Activated naive CD4-positive, alpha-beta T cell treated with anti-CD3 and anti-CD28 coated beads, Interleukin-2, amount 50 U/mL, for 72 hours (primary cell): ENCODE results near the gene NDUFA12. TPM values are rescaled to one million over a fixed set of nuclear protein-coding genes. Genes with fewer than 3 reads are reported as not detected.
"Not testable (repeated sequence)": the region's sequence is repeated elsewhere in the genome, so short reads cannot be mapped to it uniquely, and the experiment has no call there.

Experiments
- ATAC-seq, 2 donors: fragments of 150-1000 bp; cut with Tn5 transposase; 2 replicates each; pipeline ENCODE4 v1.10.0; 2021; ENCODE audit warnings: mild to moderate bottlenecking in 2 of 2, moderate library complexity in 2 of 2
- DNase-seq, 2 donors: peaks; one replicate each; pipeline ENCODE4 v3.0.0; 2021 to 2022; ENCODE audit warnings: low spot score in 2 of 2
- H3K27ac Mint-ChIP-seq, 2 donors: one replicate each; pipeline ENCODE4 v1.8.0; 2022; ENCODE audit warnings: mild to moderate bottlenecking in 2 of 2, mixed read lengths in 2 of 2
- H3K36me3 Mint-ChIP-seq, 2 donors: one replicate each; pipeline ENCODE4 v1.8.0; 2022; ENCODE audit warnings: mixed read lengths in 2 of 2
- H3K9me3 Mint-ChIP-seq, 2 donors: one replicate each; pipeline ENCODE4 v1.8.0; 2022; ENCODE audit warnings: mixed read lengths in 2 of 2
- total RNA-seq, 2 donors: library from RNA; stranded (reverse); gene quantifications; one replicate each; pipeline ENCODE4 v1.2.3, GENCODE V29; 2022

Gene NDUFA12
- 100 to 1,000 TPM; 138 to 141 TPM for total RNA-seq

DNA sequence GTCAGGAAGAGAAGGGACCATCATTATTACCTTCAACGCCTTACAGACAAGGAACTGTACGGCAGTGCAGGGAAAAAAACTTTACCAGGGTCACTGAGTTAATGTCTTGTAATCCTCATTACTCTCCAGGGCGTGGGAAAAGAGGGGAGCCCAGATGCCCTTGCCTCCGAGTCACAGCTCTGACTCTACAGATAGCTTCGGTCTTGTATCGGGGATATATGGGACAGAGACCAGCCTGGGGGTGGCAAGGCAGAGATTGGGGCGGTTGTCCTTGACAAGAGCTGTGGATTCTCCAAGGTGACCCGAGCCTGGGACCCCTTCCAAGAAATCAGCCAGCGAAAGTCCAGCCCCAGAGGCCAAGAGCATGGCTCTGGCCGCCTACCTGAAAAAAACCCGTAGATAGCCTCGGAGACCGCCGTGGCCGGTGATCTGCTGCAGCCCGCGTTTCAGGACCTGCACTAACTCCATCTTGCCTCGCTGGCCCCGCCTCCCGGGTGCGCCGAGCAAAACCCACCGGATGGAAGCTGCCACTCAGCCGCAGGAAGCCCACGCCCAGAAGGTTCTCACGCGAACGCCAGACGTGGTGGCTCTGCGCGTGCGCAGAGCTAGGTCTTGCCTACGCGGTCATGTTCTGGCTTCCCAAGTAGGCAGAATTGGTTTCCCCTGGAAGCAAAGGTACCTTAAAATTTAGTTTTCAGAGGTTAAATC is at the start of gene NDUFA12:
TSS of gene NDUFA12 (minus strand) at position 485 of the 708 bp plus-strand sequence. CDS start at position 468, 17 bp downstream.
- Mint-ChIP-seq H3K27ac (peak within 1 kb of the TSS; percentile 92 to 95), H3K9me3 (peaks cover 8 to 18% of the 10 kb centered on the region in 2 donors), H3K36me3 (peaks cover 42 to 46% of the 10 kb centered on the region in 2 donors)
- DNase-seq (peak; percentile 92 to 97), ATAC-seq (peak; percentile 99 to 100)

DNA sequence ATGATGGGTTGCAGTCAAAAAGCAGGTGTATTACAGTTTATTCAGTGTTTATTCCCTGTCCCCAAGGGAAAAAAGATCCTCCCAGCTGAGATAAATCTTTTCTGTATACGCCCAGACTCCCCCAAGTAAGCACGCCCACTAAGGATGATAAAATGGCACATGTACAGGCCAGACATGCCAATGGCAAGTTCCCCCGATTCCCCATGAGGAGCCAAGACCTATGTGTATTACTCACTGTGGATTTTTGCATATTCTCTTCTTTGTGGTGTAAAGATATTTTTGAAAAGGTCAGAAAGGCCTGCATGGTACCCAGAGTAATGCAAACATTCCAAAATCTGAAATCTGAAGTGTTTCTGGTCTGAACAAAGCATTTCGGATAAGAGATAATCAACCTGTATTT is 47.7 kb upstream of the NDUFA12 start:
- Mint-ChIP-seq H3K36me3 (peaks cover 4 to 8% of the 10 kb centered on the region in 2 donors), H3K9me3 (no peaks in the 10 kb centered on the region), H3K27ac (no peak overlapping the region)
- no peak for DNase-seq
- no peak for ATAC-seq

DNA sequence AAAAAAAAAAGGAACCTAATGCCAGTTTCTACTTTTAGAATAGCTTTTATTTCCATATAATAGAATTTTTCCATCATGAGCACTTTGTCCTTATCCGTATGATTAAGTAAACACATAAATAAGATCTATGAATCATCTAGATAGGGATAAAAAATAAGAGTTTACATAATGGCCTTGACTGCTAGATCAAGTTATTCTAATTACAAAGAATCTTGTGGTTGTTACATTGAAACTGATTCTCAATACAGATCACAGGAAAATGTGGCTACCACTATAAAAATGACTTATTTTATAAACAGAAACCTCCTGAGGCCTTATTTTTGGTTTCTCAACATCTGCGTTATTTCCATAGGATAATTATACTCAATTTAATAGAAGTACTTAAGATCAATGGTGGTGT is 34.4 kb upstream of the NDUFA12 start:
- Mint-ChIP-seq H3K36me3 (peaks cover 0 to 4% of the 10 kb centered on the region in 2 donors), H3K9me3 (no peaks in the 10 kb centered on the region), H3K27ac (no peak overlapping the region)
- ATAC-seq (peak in 1 of 2 donors; percentile 50), DNase-seq (no peak)

DNA sequence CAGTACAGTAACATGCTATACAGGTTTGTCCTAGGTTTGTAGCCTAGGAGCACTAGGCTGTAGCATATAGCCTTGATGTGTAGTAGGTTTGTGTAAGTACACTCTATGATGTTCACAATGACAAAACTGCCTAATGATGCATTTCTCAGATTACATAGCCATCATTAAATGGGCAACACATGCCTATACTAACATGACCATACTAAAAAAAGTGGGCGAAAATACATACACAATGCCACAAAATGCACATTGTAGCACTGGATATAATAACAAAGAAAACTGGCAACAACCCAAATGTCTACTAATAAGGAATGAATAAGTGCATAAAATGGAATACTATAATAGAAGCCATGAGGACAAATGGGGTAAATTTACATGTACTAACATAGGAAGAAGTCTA is 31.3 kb upstream of the NDUFA12 start:
- Mint-ChIP-seq H3K36me3 (peaks cover 0 to 4% of the 10 kb centered on the region in 2 donors), H3K27ac (no peak overlapping the region)
- no peak for ATAC-seq

DNA sequence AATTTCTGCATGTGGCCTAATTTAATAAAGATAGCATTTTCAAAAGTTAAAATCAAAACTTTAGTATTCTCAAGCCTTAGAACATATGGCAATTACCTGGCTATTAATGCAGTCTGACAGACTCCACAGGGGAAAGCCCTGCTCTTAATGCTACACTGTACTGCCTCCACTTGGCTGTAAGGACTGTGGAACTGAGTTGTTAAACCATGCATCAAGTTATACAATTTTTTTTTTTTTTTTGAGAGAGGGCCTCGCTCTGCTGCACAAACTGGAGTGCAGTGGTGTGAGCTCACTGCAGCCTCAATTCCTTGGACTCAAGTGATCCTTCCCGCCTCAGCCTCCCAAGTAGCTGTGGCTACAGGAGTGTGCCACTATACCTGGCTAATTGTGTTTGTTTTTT is 19.0 kb upstream of the NDUFA12 start:
- ATAC-seq: no peak
- H3K36me3 Mint-ChIP-seq: no peaks in the 10 kb centered on the region
- no peak overlapping the region for H3K27ac Mint-ChIP-seq
- H3K9me3 Mint-ChIP-seq: no peaks in the 10 kb centered on the region
- no peak for DNase-seq

More for the DNA sequence above, 31.3 kb upstream of the NDUFA12 start:
- no peak for DNase-seq
- no peaks in the 10 kb centered on the region for H3K9me3 Mint-ChIP-seq

DNA sequence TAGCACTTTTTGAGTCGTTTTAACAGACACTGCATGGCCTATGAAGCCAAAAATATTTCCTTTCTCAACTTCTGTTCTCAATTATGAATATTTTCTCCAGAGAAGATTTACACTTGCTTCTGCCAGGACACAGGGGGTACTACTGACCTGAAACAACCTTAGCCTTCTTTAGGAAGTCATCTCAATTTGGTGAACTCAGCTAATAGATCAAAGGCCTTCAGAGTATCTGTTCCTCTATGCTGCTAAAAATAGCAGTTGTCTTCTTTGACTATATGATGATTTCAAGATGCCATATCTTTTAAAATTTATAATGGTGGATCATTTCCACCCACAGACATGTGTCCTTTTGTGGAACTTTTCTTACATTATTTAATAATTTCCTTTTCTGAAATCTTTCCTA is 14.0 kb upstream of the NDUFA12 start:
- Mint-ChIP-seq H3K27ac (no peak overlapping the region), H3K9me3 (peaks cover 0 to 5% of the 10 kb centered on the region in 2 donors), H3K36me3 (peaks cover 0 to 7% of the 10 kb centered on the region in 2 donors)
- DNase-seq (no peak), ATAC-seq (no peak)

DNA sequence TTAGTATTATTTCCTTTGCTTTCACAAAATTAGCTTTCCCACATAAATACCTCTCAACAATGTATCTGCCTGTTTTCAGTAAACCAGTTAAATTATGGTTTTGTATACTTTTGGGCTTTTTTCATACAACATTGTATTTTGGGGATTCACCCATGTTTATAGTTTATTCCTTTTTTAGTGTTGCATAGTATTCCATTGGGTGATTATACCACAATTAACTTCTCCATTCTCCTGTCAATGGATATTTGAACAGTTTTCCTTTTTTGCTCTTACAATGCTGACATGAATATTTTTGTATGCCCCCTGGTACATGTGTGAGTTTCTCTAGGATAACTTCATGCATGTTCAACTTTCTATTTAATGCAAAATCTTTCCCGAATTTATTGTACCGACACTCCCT is 12.6 kb upstream of the NDUFA12 start:
- ATAC-seq (no peak), DNase-seq (no peak)
- peaks cover 0 to 7% of the 10 kb centered on the region in 2 donors for H3K36me3 Mint-ChIP-seq
- peaks cover 0 to 5% of the 10 kb centered on the region in 2 donors for H3K9me3 Mint-ChIP-seq
- no peak overlapping the region for H3K27ac Mint-ChIP-seq

DNA sequence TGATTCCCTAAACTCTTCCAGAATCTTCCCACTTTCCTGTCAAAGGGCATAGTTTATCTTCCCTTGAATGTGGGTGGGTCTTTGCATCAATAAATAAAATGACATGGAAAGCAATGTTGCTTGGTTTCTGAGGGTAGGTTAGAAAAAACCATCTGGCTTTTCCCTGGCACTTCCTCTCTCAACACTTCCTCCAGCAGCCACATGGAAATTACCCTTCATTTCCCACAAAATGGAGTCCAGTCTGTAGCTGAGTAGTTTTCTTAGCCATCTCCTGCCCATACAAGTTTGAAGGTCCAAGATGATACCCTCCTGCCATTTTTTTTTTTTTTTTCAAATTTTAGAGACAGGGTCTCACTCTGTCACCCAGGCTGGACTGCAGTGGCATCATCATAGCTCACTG is 11.1 kb upstream of the NDUFA12 start:
- Mint-ChIP-seq H3K27ac (no peak overlapping the region), H3K36me3 (peaks cover 0 to 14% of the 10 kb centered on the region in 2 donors), H3K9me3 (peaks cover 0 to 5% of the 10 kb centered on the region in 2 donors)
- DNase-seq: no peak
- ATAC-seq: no peak

DNA sequence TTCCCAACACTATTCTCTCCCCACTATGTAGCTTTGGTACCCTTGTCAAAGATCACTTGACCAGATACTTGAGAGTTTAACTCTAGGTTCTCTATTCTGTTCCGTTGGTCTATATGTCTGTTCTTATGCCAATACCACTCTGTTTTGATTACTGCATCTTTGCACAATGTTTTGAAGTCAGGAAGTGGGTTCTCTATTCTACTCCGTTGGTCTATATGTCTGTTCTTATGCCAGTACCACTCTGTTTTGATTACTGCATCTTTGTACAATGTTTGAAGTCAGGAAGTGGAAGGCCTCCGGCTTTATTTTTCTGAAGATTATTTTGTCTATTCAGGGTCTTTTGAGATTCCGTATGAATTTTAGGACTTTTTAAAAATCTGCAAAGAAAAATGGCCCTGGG is 2.7 kb upstream of the NDUFA12 start:
- Mint-ChIP-seq H3K36me3 (peaks cover 28 to 35% of the 10 kb centered on the region in 2 donors), H3K9me3 (peaks cover 8 to 18% of the 10 kb centered on the region in 2 donors), H3K27ac (peak overlapping the region in 1 of 2 donors; percentile 7)
- no peak for ATAC-seq
- DNase-seq: no peak

DNA sequence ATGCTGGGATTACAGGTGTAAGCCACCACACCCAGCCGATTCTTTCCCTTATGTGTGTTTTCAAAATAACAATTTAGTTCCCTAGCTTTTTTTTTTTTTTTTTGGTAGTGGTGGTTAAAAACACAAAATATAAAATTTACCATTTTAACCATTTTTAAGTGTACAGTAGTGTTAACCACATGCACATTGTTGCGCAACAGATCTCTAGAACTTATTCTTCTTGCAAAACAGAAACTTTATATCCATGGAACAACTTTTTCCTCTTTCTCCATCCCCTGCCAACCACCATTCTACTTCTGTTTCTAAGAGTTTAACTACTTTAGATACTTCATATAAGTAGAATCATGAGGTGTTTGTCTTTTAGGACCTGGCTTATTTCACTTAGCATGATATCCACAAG is 1.1 kb upstream of the NDUFA12 start:
- Mint-ChIP-seq H3K27ac (peak overlapping the region; percentile 25 to 92), H3K9me3 (peaks cover 8 to 18% of the 10 kb centered on the region in 2 donors), H3K36me3 (peaks cover 32 to 34% of the 10 kb centered on the region in 2 donors)
- ATAC-seq: no peak
- DNase-seq: no peak

DNA sequence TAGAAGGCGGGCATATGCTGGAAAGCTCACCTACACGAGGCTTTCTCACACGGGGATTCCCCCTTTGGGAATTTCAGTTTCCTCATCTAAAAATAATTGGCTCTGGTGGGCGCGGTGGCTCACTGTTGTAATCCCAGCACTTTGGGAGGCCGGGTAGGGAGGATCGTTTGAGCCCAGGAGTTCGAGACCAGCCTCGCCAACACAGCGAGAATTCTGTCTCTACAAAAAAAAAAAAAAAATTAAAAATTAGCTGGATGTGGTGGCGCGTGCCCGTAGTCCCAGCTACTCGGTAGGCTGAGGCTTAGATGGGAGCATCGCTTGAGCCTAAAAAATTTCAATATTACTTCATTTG is 400 bp upstream of the NDUFA12 start:
- peak overlapping the region; percentile 92 to 95 for H3K27ac Mint-ChIP-seq
- H3K36me3 Mint-ChIP-seq: peaks cover 39 to 41% of the 10 kb centered on the region in 2 donors
- ATAC-seq: peak in 1 of 2 donors; percentile 8

DNA sequence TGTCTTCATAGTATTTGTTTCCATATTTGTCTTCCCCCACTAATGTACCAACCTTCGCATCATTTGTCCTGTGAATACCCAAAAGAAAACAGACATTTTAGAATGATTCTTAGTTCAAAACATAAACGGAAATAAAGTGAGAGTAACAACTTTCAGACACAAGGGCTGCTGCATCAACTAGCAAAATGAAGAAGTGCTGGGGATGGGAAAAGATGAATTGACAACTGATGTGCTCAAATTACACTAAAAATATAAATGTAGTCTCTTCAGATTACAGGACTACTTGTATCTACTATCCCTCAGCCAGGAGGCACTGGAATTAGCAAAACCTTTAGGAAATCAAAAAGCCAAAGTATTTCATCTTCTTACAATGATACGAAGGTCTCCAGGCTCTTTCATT is 743 bp downstream of the NDUFA12 start:
- ATAC-seq (no peak), DNase-seq (no peak)
- Mint-ChIP-seq H3K9me3 (peaks cover 8 to 18% of the 10 kb centered on the region in 2 donors), H3K27ac (peak overlapping the region; percentile 92 to 95), H3K36me3 (peaks cover 42 to 52% of the 10 kb centered on the region in 2 donors)

More for the DNA sequence above, 400 bp upstream of the NDUFA12 start:
- DNase-seq: no peak
- peaks cover 8 to 18% of the 10 kb centered on the region in 2 donors for H3K9me3 Mint-ChIP-seq

DNA sequence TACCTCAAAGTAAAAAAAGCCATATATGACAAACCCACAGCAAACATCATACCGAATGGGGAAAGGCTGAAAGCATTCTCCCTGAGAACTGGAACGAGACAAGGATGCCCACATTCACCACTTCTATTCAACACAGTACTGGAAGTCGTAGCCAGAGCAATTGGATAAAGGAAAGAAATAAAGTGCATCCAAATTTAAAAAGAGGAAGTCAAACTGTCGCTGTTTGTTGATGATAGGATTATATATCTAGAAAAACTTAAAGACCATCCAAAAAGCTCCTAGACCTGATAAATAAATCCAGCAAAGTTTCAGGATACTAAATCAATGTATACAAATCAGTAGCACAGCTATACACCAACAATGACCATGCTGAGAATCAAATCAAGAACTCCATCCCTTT is 5.2 kb downstream of the NDUFA12 start:
- DNase-seq: no peak
- Mint-ChIP-seq H3K9me3 (no peaks in the 10 kb centered on the region), H3K36me3 (peaks cover 23 to 28% of the 10 kb centered on the region in 2 donors), H3K27ac (no peak overlapping the region)
- no peak for ATAC-seq

DNA sequence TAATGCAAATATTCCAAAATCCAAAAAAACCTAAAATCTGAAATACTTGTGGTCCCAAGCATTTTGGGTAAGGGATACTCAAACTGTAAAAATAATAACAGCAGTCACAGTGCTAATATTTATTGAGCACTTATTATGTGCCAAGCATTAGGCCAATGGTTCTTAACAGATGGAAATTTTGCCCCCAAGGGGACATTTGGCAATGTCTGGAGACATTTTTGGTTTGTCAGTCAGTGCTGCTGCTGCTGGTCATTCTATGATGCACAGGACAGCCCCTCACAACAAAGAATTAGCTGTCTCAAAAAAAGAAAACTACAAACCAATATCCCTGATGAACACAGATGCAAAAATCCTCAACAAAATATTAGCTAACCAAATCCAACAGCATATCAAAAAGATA is 5.8 kb downstream of the NDUFA12 start:
- DNase-seq (no peak), ATAC-seq (no peak)
- Mint-ChIP-seq H3K27ac (no peak overlapping the region), H3K9me3 (no peaks in the 10 kb centered on the region), H3K36me3 (peaks cover 17 to 32% of the 10 kb centered on the region in 2 donors)

DNA sequence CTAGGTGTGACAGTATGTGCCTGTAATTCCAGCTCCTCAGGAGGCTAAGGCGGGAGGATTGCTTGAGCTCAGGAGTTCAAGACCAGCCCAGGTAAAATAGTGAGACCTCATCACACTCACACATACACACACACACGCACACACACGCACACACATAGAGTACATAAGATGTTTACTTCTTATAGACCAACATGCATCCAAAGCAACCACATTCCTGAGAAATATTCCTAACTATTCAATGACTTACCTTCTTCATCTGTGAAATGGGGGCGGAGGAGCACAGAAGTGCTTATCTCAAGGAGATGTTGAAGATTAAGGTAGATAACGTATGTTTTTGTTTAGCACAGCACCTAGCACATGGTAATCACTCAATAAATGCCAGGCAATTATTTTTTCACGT is 6.4 kb downstream of the NDUFA12 start:
- DNase-seq (no peak), ATAC-seq (no peak)
- H3K27ac Mint-ChIP-seq: no peak overlapping the region
- no peaks in the 10 kb centered on the region for H3K9me3 Mint-ChIP-seq
- peaks cover 14 to 38% of the 10 kb centered on the region in 2 donors for H3K36me3 Mint-ChIP-seq

DNA sequence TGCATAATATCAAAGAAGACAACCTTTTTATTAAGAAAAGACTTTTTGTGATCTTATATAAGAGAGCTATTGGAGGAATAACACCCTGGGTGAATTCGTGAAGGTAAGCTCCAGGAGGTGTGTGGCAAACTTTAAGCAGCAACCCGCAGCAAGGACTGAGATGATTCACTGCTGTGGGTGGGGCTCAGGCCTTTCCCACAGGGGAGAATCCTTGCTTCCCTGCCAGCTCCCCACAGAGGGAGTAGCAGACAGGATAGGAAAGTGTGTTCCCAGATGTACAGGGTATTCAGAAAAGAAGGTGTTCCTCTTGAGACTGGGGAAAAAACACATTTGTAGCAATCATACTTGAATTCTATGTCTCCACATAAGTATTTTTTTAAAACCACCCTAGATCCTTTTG is 9.2 kb downstream of the NDUFA12 start:
- DNase-seq (no peak), ATAC-seq (peak in 1 of 2 donors; percentile 45)
- Mint-ChIP-seq H3K9me3 (no peaks in the 10 kb centered on the region), H3K27ac (no peak overlapping the region), H3K36me3 (peaks cover 8 to 39% of the 10 kb centered on the region in 2 donors)

DNA sequence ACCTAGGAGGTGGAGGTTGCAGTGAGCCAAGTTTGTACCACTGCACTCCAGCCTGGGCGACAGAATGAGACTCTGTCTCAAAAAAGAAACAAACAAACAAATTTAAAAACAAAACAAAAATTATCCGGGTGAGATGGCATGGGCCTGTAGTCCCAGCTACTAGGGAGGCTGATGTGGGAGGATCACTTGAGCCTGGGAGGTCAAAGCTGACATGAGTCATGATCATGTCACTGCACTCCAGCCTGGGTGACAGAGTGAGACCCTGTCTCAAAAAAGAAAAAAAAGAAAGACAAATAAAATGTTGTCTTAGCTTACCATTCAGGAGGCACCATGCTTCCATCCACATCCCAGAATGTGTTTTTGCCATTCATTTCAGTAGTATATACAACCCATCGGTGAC is 9.6 kb downstream of the NDUFA12 start:
- DNase-seq, H3K27ac Mint-ChIP-seq, H3K9me3 Mint-ChIP-seq: not testable (repeated sequence)
- peak in 1 of 2 donors; percentile 68 for ATAC-seq
- peaks cover 8 to 39% of the 10 kb centered on the region in 2 donors for H3K36me3 Mint-ChIP-seq

DNA sequence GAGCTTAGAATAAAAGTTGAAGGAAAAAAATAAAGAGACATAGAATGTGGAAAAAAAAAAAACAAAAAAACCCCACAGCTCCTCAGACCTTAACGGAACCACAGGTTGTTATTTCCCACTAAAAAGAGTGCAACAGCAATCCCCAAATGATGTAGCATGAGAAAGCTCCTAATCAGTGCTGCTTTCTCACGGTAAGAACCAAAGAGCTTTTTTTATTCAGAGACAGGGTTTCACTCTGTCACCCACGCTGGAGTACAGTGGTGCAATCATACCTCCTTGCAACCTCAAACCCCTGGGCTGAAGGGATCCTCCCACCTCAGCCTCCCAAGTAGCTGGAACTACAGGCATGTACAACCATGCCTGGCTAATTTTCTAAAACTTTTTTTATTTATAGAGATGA is 13.3 kb downstream of the NDUFA12 start:
- Mint-ChIP-seq H3K36me3 (peaks cover 5 to 32% of the 10 kb centered on the region in 2 donors), H3K9me3 (peaks cover 4 to 5% of the 10 kb centered on the region in 2 donors), H3K27ac (peak overlapping the region in 1 of 2 donors; percentile 26)
- ATAC-seq (peak; percentile 54 to 68), DNase-seq (no peak)
